T-cell (primary cell): ENCODE data around the gene TFB1M. TPM values are rescaled to one million over a fixed set of nuclear protein-coding genes. Genes with fewer than 3 reads are reported as not detected.

Experiments
- ATAC-seq, 4 experiments: fragments of 200-7000 bp in 3 of 4; fragments of 150-1000 bp in 1 of 4; cut with Tn5 transposase; replicated peaks in 1 of 4; 1 replicate in 3 of 4; 2 replicates in 1 of 4; pipeline ENCODE4 v1.10.0; 2021; ENCODE audit warnings: moderate library complexity in 3 of 4, mild to moderate bottlenecking in 2 of 4, moderate number of reproducible peaks in 1 of 4
- CTCF ChIA-PET, 2 donors: fragments of 300-600 bp; sonication (Branson Sonifier 250); formaldehyde crosslinking; loops; one replicate each; lab custom pipeline; 2022; ENCODE audit warnings: antibody characterized with exemption in 2 of 2; lab: Charles Lee
- POLR2A ChIA-PET, 2 donors: fragments of 300-600 bp; sonication (Branson Sonifier 250); formaldehyde crosslinking; loops; one replicate each; lab custom pipeline; 2022; ENCODE audit warnings: antibody characterized with exemption in 2 of 2; lab: Charles Lee
- DNase-seq, 35 experiments: peaks; one replicate each; pipeline versions ENCODE4 v3.0.0 to v3.0.0-alpha.2; 2013 to 2023
- H3K27ac ChIP-seq: one replicate; pipeline ENCODE4 v1.5.1; 2013; ENCODE audit warnings: low read length
- H3K27me3 ChIP-seq, 2 experiments: replicated peaks in 1 of 2; 1 replicate in 1 of 2; 2 replicates in 1 of 2; pipeline versions ENCODE4 v1.6.1 to v1.7.0; 2013; ENCODE audit warnings: low read length in 1 of 2, mixed read lengths in 1 of 2; ENCODE audit not compliant: control insufficient read depth in 2 of 2, insufficient read depth in 2 of 2; ENCODE audit errors: extremely low read depth in 1 of 2
- H3K36me3 ChIP-seq, 2 donors: 1 replicate in 1 of 2; 2 replicates in 1 of 2; pipeline versions ENCODE4 v1.6.1 to v1.7.0; 2013; ENCODE audit warnings: low read length in 1 of 2; ENCODE audit not compliant: control insufficient read depth in 2 of 2, insufficient read depth in 1 of 2; ENCODE audit errors: extremely low read depth in 1 of 2
- H3K4me1 ChIP-seq, 2 experiments: 1 replicate in 1 of 2; 2 replicates in 1 of 2; pipeline versions ENCODE4 v1.6.1 to v1.7.0; 2013; ENCODE audit warnings: low read length in 2 of 2, mixed read lengths in 1 of 2; ENCODE audit not compliant: insufficient read depth in 2 of 2, control insufficient read depth in 1 of 2; ENCODE audit errors: extremely low read depth in 1 of 2
- H3K4me3 ChIP-seq, 2 donors: 1 replicate in 1 of 2; 2 replicates in 1 of 2; pipeline versions ENCODE4 v1.5.1 to v1.7.0; 2013; ENCODE audit warnings: mild to moderate bottlenecking in 2 of 2, low read length in 1 of 2, moderate library complexity in 1 of 2; ENCODE audit not compliant: control insufficient read depth in 1 of 2; ENCODE audit errors: extremely low read depth in 1 of 2
- H3K9me3 ChIP-seq: 2 replicates; pipeline ENCODE4 v1.7.0; 2013
- H3K27ac Mint-ChIP-seq, 2 donors: one replicate each; pipeline ENCODE4 v1.8.0; 2020 to 2021; ENCODE audit warnings: mild to moderate bottlenecking in 2 of 2, mixed read lengths in 2 of 2
- H3K27me3 Mint-ChIP-seq, 2 donors: one replicate each; pipeline ENCODE4 v1.8.0; 2021 to 2022; ENCODE audit warnings: mixed read lengths in 2 of 2
- H3K36me3 Mint-ChIP-seq: one replicate; pipeline ENCODE4 v1.8.0; 2021; ENCODE audit warnings: mixed read lengths
- H3K4me1 Mint-ChIP-seq, 3 donors: one replicate each; pipeline ENCODE4 v1.8.0; 2020 to 2022; ENCODE audit warnings: mixed read lengths in 3 of 3, mild to moderate bottlenecking in 1 of 3
- H3K4me3 Mint-ChIP-seq, 3 donors: one replicate each; pipeline ENCODE4 v1.8.0; 2020 to 2022; ENCODE audit warnings: mild to moderate bottlenecking in 3 of 3, mixed read lengths in 3 of 3, moderate library complexity in 3 of 3
- H3K9me3 Mint-ChIP-seq, 3 donors: one replicate each; pipeline ENCODE4 v1.8.0; 2020 to 2022; ENCODE audit warnings: mixed read lengths in 3 of 3
- WGBS: methylation state at CpG from one replicate; pipeline ENCODE4 v1.1.5; 2013; ENCODE audit warnings: missing lambda C conversion rate; ENCODE audit not compliant: insufficient coverage; 5-methylcytosine and 5-hydroxymethylcytosine counted together
- total RNA-seq, 35 experiments: library from RNA in 6 of 35; stranded (reverse) in 6 of 35; fragments of 120-200 nt in 1 of 35; gene quantifications; one replicate each; pipeline versions ENCODE4 v1.2.1 to v1.2.4 and lab custom pipeline; 2013 to 2026

Gene TFB1M
- total RNA-seq, 5 donors from 2014 or later (not counting 1 experiment from before 2014, with no cell fraction given), result 19.9 to 31.1 (median 26.8) TPM

- H3K27me3 Mint-ChIP-seq, result no peaks in the 10 kb centered on the region
- H3K27ac Mint-ChIP-seq, result peak overlapping the region; percentile 15 to 61
- ATAC-seq (peak in 2 of 4 experiments; percentile 40 to 51), DNase-seq (no peak)
- H3K27ac ChIP-seq, result no peak overlapping the region
- peak overlapping the region in 1 of 3 donors; percentile 46 for H3K4me3 Mint-ChIP-seq
- H3K4me3 ChIP-seq, result no peak overlapping the region
- POLR2A ChIA-PET, result no interaction called here
- H3K9me3 Mint-ChIP-seq, result peaks cover 0 to 20% (median 5%) of the 10 kb centered on the region in 3 donors
- no peaks in the 10 kb centered on the region for H3K27me3 ChIP-seq
- H3K36me3 Mint-ChIP-seq, result peaks cover 3% of the 10 kb centered on the region
- CTCF ChIA-PET, result interaction anchor here in 1 of 2 donors (0.6 kb wide), 1 partner anchor 228 kb away, joined by 3 read pairs; no protein-coding TSS in a partner anchor
- 24% methylated on average over 4 of the region's 5 CpGs for WGBS
- no peaks in the 10 kb centered on the region for H3K9me3 ChIP-seq
- H3K4me1 Mint-ChIP-seq, result peaks cover 23 to 38% (median 30%) of the 10 kb centered on the region in 3 donors
- peaks cover 5 to 6% of the 10 kb centered on the region in 2 experiments for H3K4me1 ChIP-seq
- no peaks in the 10 kb centered on the region for H3K36me3 ChIP-seq
Observed at GRCh38 chr6:155333414-155333813, 19.1 kb upstream of the TFB1M start.

- Mint-ChIP-seq H3K27me3 (no peaks in the 10 kb centered on the region), H3K4me1 (peaks cover 25 to 33% (median 26%) of the 10 kb centered on the region in 3 donors), H3K4me3 (no peak overlapping the region), H3K36me3 (no peaks in the 10 kb centered on the region), H3K9me3 (peaks cover 0 to 9% (median 0%) of the 10 kb centered on the region in 3 donors), H3K27ac (no peak overlapping the region)
- H3K27me3 ChIP-seq, result peaks cover 0 to 3% of the 10 kb centered on the region in 2 experiments
- ATAC-seq, result no peak
- H3K4me3 ChIP-seq, result no peak overlapping the region
- H3K27ac ChIP-seq, result no peak overlapping the region
- ChIA-PET CTCF (interaction anchor here (1.2 to 1.3 kb wide), 2 partner anchors 15 to 198 kb away, joined by 3 to 8 read pairs; no protein-coding TSS in a partner anchor), POLR2A (no interaction called here)
- no peaks in the 10 kb centered on the region for H3K36me3 ChIP-seq
- H3K4me1 ChIP-seq, result peaks cover 4 to 10% of the 10 kb centered on the region in 2 experiments
- no peak for DNase-seq
- no CpG with 5 or more reads among the region's 6 CpGs for WGBS
- H3K9me3 ChIP-seq, result no peaks in the 10 kb centered on the region
Observed at GRCh38 chr6:155330922-155331321, 16.6 kb upstream of the TFB1M start.

- WGBS, result 82% methylated on average over 4 of the region's 6 CpGs
- Histone ChIP-seq H3K4me3 (no peak overlapping the region), H3K4me1 (peaks cover 4 to 10% of the 10 kb centered on the region in 2 experiments), H3K36me3 (no peaks in the 10 kb centered on the region), H3K27me3 (peaks cover 0 to 3% of the 10 kb centered on the region in 2 experiments), H3K27ac (no peak overlapping the region), H3K9me3 (no peaks in the 10 kb centered on the region)
- H3K9me3 Mint-ChIP-seq, result peaks cover 0 to 2% (median 0%) of the 10 kb centered on the region in 3 donors
- CTCF ChIA-PET, result interaction anchor here (0.6 to 1.5 kb wide), 7 partner anchors 8 to 558 kb away, joined by 3 to 9 read pairs (median 3); no protein-coding TSS in a partner anchor
- DNase-seq, result no peak
- no peak overlapping the region for H3K27ac Mint-ChIP-seq
- H3K4me1 Mint-ChIP-seq, result peaks cover 25 to 33% (median 26%) of the 10 kb centered on the region in 3 donors
- H3K27me3 Mint-ChIP-seq, result no peaks in the 10 kb centered on the region
- H3K36me3 Mint-ChIP-seq, result no peaks in the 10 kb centered on the region
- no peak for ATAC-seq
- POLR2A ChIA-PET, result interaction anchor here in 1 of 2 donors (1.0 kb wide), 1 partner anchor 15 kb away, joined by 6 read pairs; no protein-coding TSS in a partner anchor
- H3K4me3 Mint-ChIP-seq, result no peak overlapping the region
Observed at GRCh38 chr6:155330133-155330734, 15.9 kb upstream of the TFB1M start.

- WGBS, result 82% methylated on average over 5 of the region's 8 CpGs
- Histone ChIP-seq H3K9me3 (no peaks in the 10 kb centered on the region), H3K36me3 (no peaks in the 10 kb centered on the region), H3K4me1 (peaks cover 4 to 10% of the 10 kb centered on the region in 2 experiments), H3K27me3 (peaks cover 0 to 3% of the 10 kb centered on the region in 2 experiments), H3K27ac (no peak overlapping the region), H3K4me3 (no peak overlapping the region)
- ChIA-PET POLR2A (interaction anchor here in 1 of 2 donors (1.0 kb wide), 1 partner anchor 15 kb away, joined by 6 read pairs; no protein-coding TSS in a partner anchor), CTCF (interaction anchor here (0.6 to 2.7 kb wide), 9 partner anchors 8 to 558 kb away, joined by 3 to 32 read pairs (median 3); partner anchors contain the start of gene TFB1M (in 1 of the 2))
- no peak for DNase-seq
- Mint-ChIP-seq H3K27ac (no peak overlapping the region), H3K27me3 (no peaks in the 10 kb centered on the region), H3K4me3 (no peak overlapping the region), H3K36me3 (no peaks in the 10 kb centered on the region), H3K4me1 (peaks cover 25 to 33% (median 26%) of the 10 kb centered on the region in 3 donors), H3K9me3 (no peaks in the 10 kb centered on the region)
- no peak for ATAC-seq
Observed at GRCh38 chr6:155329460-155330132, 15.3 kb upstream of the TFB1M start.

GRCh38 chr6:155328539-155329459 is 14.5 kb upstream of the TFB1M start:
- H3K27ac ChIP-seq, result no peak overlapping the region
- no CpG with 5 or more reads among the region's 6 CpGs for WGBS
- DNase-seq, result no peak
- ATAC-seq, result peak in 1 of 4 experiments; percentile 41
- CTCF ChIA-PET, result interaction anchor here (0.7 to 2.7 kb wide), 5 partner anchors 10 to 215 kb away, joined by 3 to 32 read pairs (median 3); partner anchors contain the start of gene TFB1M (in 1 of the 2)
- H3K36me3 Mint-ChIP-seq, result no peaks in the 10 kb centered on the region
- no peak overlapping the region for H3K27ac Mint-ChIP-seq
- H3K4me3 Mint-ChIP-seq, result no peak overlapping the region
- H3K27me3 ChIP-seq, result peaks cover 0 to 3% of the 10 kb centered on the region in 2 experiments
- H3K36me3 ChIP-seq, result no peaks in the 10 kb centered on the region
- no peaks in the 10 kb centered on the region for H3K9me3 ChIP-seq
- peaks cover 22 to 30% (median 22%) of the 10 kb centered on the region in 3 donors for H3K4me1 Mint-ChIP-seq
- H3K27me3 Mint-ChIP-seq, result no peaks in the 10 kb centered on the region
- no peaks in the 10 kb centered on the region for H3K9me3 Mint-ChIP-seq
- POLR2A ChIA-PET, result interaction anchor here (0.7 to 1.0 kb wide), 2 partner anchors 11 to 14 kb away, joined by 3 to 6 read pairs; no protein-coding TSS in a partner anchor
- H3K4me1 ChIP-seq, result peaks cover 4 to 6% of the 10 kb centered on the region in 2 experiments
- H3K4me3 ChIP-seq, result no peak overlapping the region
